GM12878 (cell line): ENCODE measurements around the gene DUOXA1. TPM values are rescaled to one million over a fixed set of nuclear protein-coding genes. Genes with fewer than 3 reads are reported as not detected.
A peak's percentile ranks its signal among the peaks of the same experiment; 100 is the strongest.
"Not testable (repeated sequence)": the region's sequence is repeated elsewhere in the genome, so short reads cannot be mapped to it uniquely, and the experiment has no call there.

Source experiments
- ATAC-seq: fragments of 200-7000 bp; cut with Tn5 transposase; 3 replicates; pipeline ENCODE4 v1.9.1; 2020; ENCODE audit warnings: mild to moderate bottlenecking, moderate library complexity
- BruUV-seq: library from RNA; stranded (reverse); fragments of 400-500 nt; replicated peaks from 2 replicates; lab custom pipeline; 2021; lab: Mats Ljungman, UMichigan
- CTCF ChIA-PET: fragments of 300-600 bp; sonication (Branson Sonifier 250); formaldehyde crosslinking; extraction: SDS; loops from one replicate; lab custom pipeline; 2021; ENCODE audit warnings: inconsistent platforms; lab: Yijun Ruan, JAX
- POLR2A ChIA-PET: fragments of 350-600 bp; formaldehyde crosslinking; extraction: SDS; loops from one replicate; lab custom pipeline; 2021; ENCODE audit warnings: inconsistent platforms; lab: Charles Lee
- RAD21 ChIA-PET: fragments of 300-600 bp; sonication (Branson Sonifier 250); formaldehyde crosslinking; loops from one replicate; lab custom pipeline; 2023; ENCODE audit warnings: antibody characterized with exemption; ENCODE audit not compliant: unreplicated experiment; lab: Charles Lee
- SMC1A ChIA-PET: fragments of 300-600 bp; sonication (Branson Sonifier 250); formaldehyde crosslinking; loops from one replicate; lab custom pipeline; 2023; ENCODE audit not compliant: unreplicated experiment, uncharacterized antibody; lab: Charles Lee
- DNase-seq: peaks from one replicate; pipeline ENCODE4 v3.0.0-alpha.2; 2011; ENCODE audit warnings: low read depth, low spot score
- FAIRE-seq: peaks from 3 replicates; lab custom pipeline; 2011; peaks lifted over from hg19 to GRCh38; lab: Jason Lieb, UNC
- H2AFZ ChIP-seq: 2 replicates; pipeline ENCODE4 v1.6.0; 2011; ENCODE audit warnings: low read depth, low read length, control low read depth; ENCODE audit not compliant: control insufficient read depth
- H3K27ac ChIP-seq: 2 replicates; pipeline ENCODE4 v1.5.1; 2011; ENCODE audit warnings: control low read depth; ENCODE audit not compliant: control insufficient read depth, insufficient read depth
- H3K27me3 ChIP-seq, 2 experiments: replicated peaks in 1 of 2; 2 replicates each; pipeline versions ENCODE4 v1.6.0 to v1.6.1; 2011; ENCODE audit warnings: low read length in 1 of 2; ENCODE audit not compliant: control insufficient read depth in 2 of 2, insufficient read depth in 2 of 2
- H3K36me3 ChIP-seq, 2 experiments: 2 replicates each; pipeline ENCODE4 v1.5.1; 2011; ENCODE audit warnings: low read length in 1 of 2; ENCODE audit not compliant: control insufficient read depth in 2 of 2, insufficient read depth in 2 of 2
- H3K4me1 ChIP-seq: 2 replicates; pipeline ENCODE4 v1.6.1; 2011; ENCODE audit warnings: mild to moderate bottlenecking, low read length, moderate library complexity, mixed read lengths; ENCODE audit not compliant: control insufficient read depth, insufficient read depth
- H3K4me2 ChIP-seq: 2 replicates; pipeline ENCODE4 v1.6.0; 2011; ENCODE audit warnings: control low read depth; ENCODE audit not compliant: control insufficient read depth, insufficient read depth
- H3K4me3 ChIP-seq: fragments of 200-600 bp; sonication (generic); 2 replicates; pipeline ENCODE4 v1.5.1; 2016
- H3K79me2 ChIP-seq: 2 replicates; pipeline ENCODE4 v1.6.0; 2011; ENCODE audit warnings: low read length; ENCODE audit not compliant: control insufficient read depth, insufficient read depth
- H3K9ac ChIP-seq: 2 replicates; pipeline ENCODE4 v1.8.0; 2011; ENCODE audit warnings: low read length, control low read depth, mixed read lengths; ENCODE audit not compliant: control insufficient read depth, insufficient read depth
- H3K9me3 ChIP-seq: replicated peaks from 3 replicates; pipeline ENCODE4 v1.5.1; 2011; ENCODE audit warnings: mild to moderate bottlenecking, low read length; ENCODE audit not compliant: control insufficient read depth, insufficient read depth
- H4K20me1 ChIP-seq: 2 replicates; pipeline ENCODE4 v1.6.0; 2011; ENCODE audit not compliant: control insufficient read depth, insufficient read depth
- CTCF ChIP-seq, 3 experiments: IDR thresholded peaks in 2 of 3; conservative IDR thresholded peaks in 1 of 3; 2 replicates each; pipeline ENCODE4 v1.5.1; 2011; ENCODE audit warnings: low read depth in 3 of 3, low read length in 3 of 3, mild to moderate bottlenecking in 3 of 3, control low read depth in 2 of 3, moderate library complexity in 2 of 3, inconsistent platforms in 1 of 3, mixed read lengths in 1 of 3; ENCODE audit not compliant: control insufficient read depth in 2 of 3, insufficient read depth in 1 of 3; ENCODE audit errors: extremely low read depth in 1 of 3
- SUZ12 ChIP-seq: fragments of 200-600 bp; sonication (generic); IDR thresholded peaks from one replicate; pipeline ENCODE4 v1.6.1; 2018; ENCODE audit warnings: antibody characterized with exemption, mild to moderate bottlenecking; ENCODE audit not compliant: unreplicated experiment
- WGBS: methylation state at CpG from one replicate; pipeline ENCODE4 v1.1.6; 2016; ENCODE audit warnings: low lambda C conversion rate; ENCODE audit not compliant: insufficient replicate concordance, insufficient coverage; ENCODE audit errors: missing lambda C conversion rate; 5-methylcytosine and 5-hydroxymethylcytosine counted together
- in situ Hi-C: fragments of 300-500 bp; cut with MboI; formaldehyde crosslinking; loops from 9 replicates; pipeline ENCODE4 v1.14.3; 2018; ENCODE audit warnings: mixed read lengths
- intact Hi-C: fragments of 100-400 bp; cut with micrococcal nuclease; formaldehyde crosslinking; loops from one replicate; pipeline ENCODE4 v1.14.2; 2022; ENCODE audit not compliant: unreplicated experiment
- polyA plus RNA-seq, 11 experiments: library from polyadenylated mRNA; depleted of rRNA in 4 of 11; unstranded in 6 of 11; stranded (reverse) in 5 of 11; fragments of >200 nt; fragmentation: Nextera tagmentation in 4 of 11; fragmentation: Illumina TruSeq in 1 of 11; extraction: Ambion mirVana in 4 of 11; extraction: Trizol in 1 of 11; gene quantifications; 1 replicate in 1 of 11; 2 replicates in 10 of 11; pipeline versions ENCODE4 v1.2.1 to v1.2.3, GENCODE V29; 2011 to 2016; ENCODE audit warnings: inconsistent platforms in 2 of 11, missing spikeins in 2 of 11, low read depth in 1 of 11
- total RNA-seq, 4 experiments: library from RNA; depleted of rRNA in 3 of 4; stranded (reverse); fragments of >200 nt in 3 of 4; fragmentation: Illumina TruSeq in 1 of 4; extraction: Trizol in 1 of 4; gene quantifications; 2 replicates each; pipeline versions ENCODE4 v1.2.1 to v1.2.3, GENCODE V29; 2013 to 2021

DUOXA1 gene
- total and polyA plus RNA-seq, 10 of the 15 experiments (the other 5 are each of a cell fraction or from before 2014, with no cell fraction given) = 0.08 TPM; not detected in 9

GRCh38 chr15:45136378-45136764 lies 6.7 kb upstream of the DUOXA1 start:
- H3K36me3 ChIP-seq = no peaks in the 10 kb centered on the region
- H2AFZ ChIP-seq = no peak overlapping the region
- no peak for DNase-seq
- H3K9me3 ChIP-seq = no peaks in the 10 kb centered on the region
- FAIRE-seq = no peak
- SMC1A ChIA-PET = no interaction called here
- H3K9ac ChIP-seq = no peak overlapping the region
- H3K4me3 ChIP-seq = no peak overlapping the region
- H3K4me1 ChIP-seq = no peaks in the 10 kb centered on the region
- in situ Hi-C loops (no loop called here), intact Hi-C loops (no loop called here)
- peak; percentile 5 to 47 (median 25); a peak in 3 of 6 replicates for TF ChIP-seq CTCF (IDR thresholded peaks at IDR 0.05 in 2 of 3, conservative IDR thresholded peaks at IDR 0.05 in 1 of 3; ENCODE audit: control insufficient read depth in 2 of 3, extremely low read depth in 1 of 3, insufficient read depth in 1 of 3, low read depth in 3 of 3, low read length in 3 of 3)
- TF ChIP-seq SUZ12 = no peak
- peak; percentile 22; the same call in 1 of the 3 replicates for ATAC-seq
- no peak overlapping the region for H3K4me2 ChIP-seq
- peaks cover 3 to 6% of the 10 kb centered on the region in 2 experiments; a peak in 2 of 4 replicates for H3K27me3 ChIP-seq
- no peaks in the 10 kb centered on the region for H4K20me1 ChIP-seq
- no peaks in the 10 kb centered on the region for H3K79me2 ChIP-seq
- BruUV-seq = no TSS peak
- WGBS = 16% methylated on average over 10 of the region's 10 CpGs
- H3K27ac ChIP-seq = no peak overlapping the region
- CTCF ChIA-PET = interaction anchor here (1.6 to 3.3 kb wide), 2 partner anchors 10 to 18 kb away, joined by 5 to 11 read pairs; no protein-coding TSS in a partner anchor
- RAD21 ChIA-PET = interaction anchor here (0.5 to 0.7 kb wide), 2 partner anchors 60 to 270 kb away, joined by 4 read pairs; no protein-coding TSS in a partner anchor
- POLR2A ChIA-PET = no interaction called here

- H3K4me2 ChIP-seq, H2AFZ ChIP-seq, H3K36me3 ChIP-seq, POLR2A ChIA-PET, FAIRE-seq, H3K4me3 ChIP-seq, H3K27me3 ChIP-seq, H3K27ac ChIP-seq, H3K4me1 ChIP-seq, H3K9ac ChIP-seq, BruUV-seq, SMC1A ChIA-PET, in situ Hi-C loops, ATAC-seq, DNase-seq, H3K79me2 ChIP-seq, H3K9me3 ChIP-seq, intact Hi-C loops, H4K20me1 ChIP-seq: not testable (repeated sequence)
- ChIA-PET CTCF (interaction anchor here (0.7 to 3.3 kb wide), 2 partner anchors 9 to 18 kb away, joined by 3 to 11 read pairs; no protein-coding TSS in a partner anchor), RAD21 (interaction anchor here (1.5 to 1.8 kb wide), 2 partner anchors 9 to 18 kb away, joined by 3 to 5 read pairs; no protein-coding TSS in a partner anchor)
- WGBS = 26% methylated on average over 9 of the region's 37 CpGs
Observed at GRCh38 chr15:45135705-45136377, 6.2 kb upstream of the DUOXA1 start.
